Right renal pelvis (tissue), 4 donors: ENCODE data around the gene DENND2D. TPM values are rescaled to one million over a fixed set of nuclear protein-coding genes. Genes with fewer than 3 reads are reported as not detected.

Experiments
- DNase-seq, 4 donors: peaks; one replicate each; pipeline ENCODE4 v3.0.0-alpha.2; 2013; ENCODE audit warnings: low read depth in 4 of 4, low spot score in 3 of 4, missing footprints in 1 of 4
- polyA plus RNA-seq, 4 donors: library from polyadenylated mRNA; unstranded; fragments of 120-200 nt; gene quantifications; one replicate each; pipeline ENCODE4 v1.2.1, GENCODE V29; 2013; ENCODE audit not compliant: insufficient read length in 4 of 4

DENND2D gene
- 10 to 100 TPM; 15.1 to 20.4 (median 18.0) TPM for polyA plus RNA-seq

- no peak for DNase-seq
Observed at GRCh38 chr1:111199881-111200801, at the start of gene DENND2D. Gene DENND2D, minus strand, starts transcription at chr1:111200646. Its CDS starts 187 bp downstream, at chr1:111200459.

GRCh38 chr1:111249960-111250359 is 49.5 kb upstream of the DENND2D start:
- DNase-seq, result no peak

GRCh38 chr1:111247125-111247838 is 46.8 kb upstream of the DENND2D start:
- DNase-seq, result no peak

- no peak for DNase-seq
Observed at GRCh38 chr1:111242805-111243523, 42.5 kb upstream of the DENND2D start.

GRCh38 chr1:111241797-111242196 is 41.4 kb upstream of the DENND2D start:
- DNase-seq, result no peak

- no peak for DNase-seq
Observed at GRCh38 chr1:111238056-111238795, 37.8 kb upstream of the DENND2D start.

- no peak for DNase-seq
Observed at GRCh38 chr1:111236806-111237205, 36.4 kb upstream of the DENND2D start.

- no peak for DNase-seq
Observed at GRCh38 chr1:111236379-111236778, 35.9 kb upstream of the DENND2D start.

GRCh38 chr1:111234866-111235265 is 34.4 kb upstream of the DENND2D start:
- no peak for DNase-seq

GRCh38 chr1:111234258-111234657 is 33.8 kb upstream of the DENND2D start:
- DNase-seq, result no peak

GRCh38 chr1:111232134-111232533 is 31.7 kb upstream of the DENND2D start:
- no peak for DNase-seq

GRCh38 chr1:111228748-111229126 is 28.3 kb upstream of the DENND2D start:
- no peak for DNase-seq

GRCh38 chr1:111227851-111228747 is 27.7 kb upstream of the DENND2D start:
- no peak for DNase-seq

- DNase-seq, result no peak
Observed at GRCh38 chr1:111227434-111227833, 27.0 kb upstream of the DENND2D start, which contains the start of gene CHI3L2. Gene CHI3L2, plus strand, starts transcription at chr1:111227713. Its CDS starts 17 bp downstream, at chr1:111227730.

GRCh38 chr1:111225717-111226400 is 25.4 kb upstream of the DENND2D start:
- no peak for DNase-seq

GRCh38 chr1:111225091-111225490 is 24.6 kb upstream of the DENND2D start:
- no peak for DNase-seq

GRCh38 chr1:111223126-111223685 is 22.8 kb upstream of the DENND2D start:
- DNase-seq, result no peak
